GM18951 (cell line): Measurements from ENCODE around the gene IRF4.

Experiments used
- POLR2A ChIP-seq: IDR thresholded peaks from 4 replicates; pipeline ENCODE4 v1.6.1; 2011; ENCODE audit warnings: mild to moderate bottlenecking; ENCODE audit not compliant: insufficient read length, insufficient read depth; ENCODE audit errors: extremely low read depth
- in situ Hi-C: fragments of 300-500 bp; cut with MboI; formaldehyde crosslinking; loops from one replicate; pipeline ENCODE4 v1.12.0; 2022; ENCODE audit warnings: low sequenced_read_pairs, mixed read lengths, inconsistent platforms; ENCODE audit not compliant: unreplicated experiment

The IRF4 gene

GRCh38 chr6:391559-392440 lies at the start of gene IRF4:
TSS of gene IRF4 (plus strand) at chr6:391752. CDS start at chr6:393153, 1,401 bp downstream.
- in situ Hi-C loops = loop anchor here (10.0 kb wide), 1 partner anchor 167 kb away; no protein-coding TSS in a partner anchor
- peak; percentile 100 for TF ChIP-seq POLR2A

GRCh38 chr6:341914-342831 lies 49.4 kb upstream of the IRF4 start:
- TF ChIP-seq POLR2A = no peak
- in situ Hi-C loops = no loop called here

- in situ Hi-C loops = no loop called here
- TF ChIP-seq POLR2A = no peak
Measured at GRCh38 chr6:342832-343179, 48.7 kb upstream of the IRF4 start.

- in situ Hi-C loops = no loop called here
- no peak for TF ChIP-seq POLR2A
Measured at GRCh38 chr6:343226-343935, 48.2 kb upstream of the IRF4 start.

- no peak for TF ChIP-seq POLR2A
- in situ Hi-C loops = no loop called here
Measured at GRCh38 chr6:343960-344815, 47.4 kb upstream of the IRF4 start.

- in situ Hi-C loops = no loop called here
Measured at GRCh38 chr6:344816-345340, 46.7 kb upstream of the IRF4 start.

GRCh38 chr6:345747-346385 lies 45.7 kb upstream of the IRF4 start:
- in situ Hi-C loops = no loop called here
- TF ChIP-seq POLR2A = no peak

More at GRCh38 chr6:344816-345340, 46.7 kb upstream of the IRF4 start:
- no peak for TF ChIP-seq POLR2A

- TF ChIP-seq POLR2A = no peak
- in situ Hi-C loops = no loop called here
Measured at GRCh38 chr6:346386-347030, 45.0 kb upstream of the IRF4 start.

GRCh38 chr6:347232-347631 lies 44.3 kb upstream of the IRF4 start:
- in situ Hi-C loops = no loop called here
- TF ChIP-seq POLR2A = no peak

- in situ Hi-C loops = no loop called here
- TF ChIP-seq POLR2A = no peak
Measured at GRCh38 chr6:347951-348859, 43.3 kb upstream of the IRF4 start.

GRCh38 chr6:348860-349396 lies 42.6 kb upstream of the IRF4 start:
- in situ Hi-C loops = no loop called here
- TF ChIP-seq POLR2A = no peak
